ENCODE data around the gene KCNG1.
"Not testable (repeated sequence)": the region's sequence is repeated elsewhere in the genome, so short reads cannot be mapped to it uniquely, and the experiment has no call there.

KCNG1 gene

DNA sequence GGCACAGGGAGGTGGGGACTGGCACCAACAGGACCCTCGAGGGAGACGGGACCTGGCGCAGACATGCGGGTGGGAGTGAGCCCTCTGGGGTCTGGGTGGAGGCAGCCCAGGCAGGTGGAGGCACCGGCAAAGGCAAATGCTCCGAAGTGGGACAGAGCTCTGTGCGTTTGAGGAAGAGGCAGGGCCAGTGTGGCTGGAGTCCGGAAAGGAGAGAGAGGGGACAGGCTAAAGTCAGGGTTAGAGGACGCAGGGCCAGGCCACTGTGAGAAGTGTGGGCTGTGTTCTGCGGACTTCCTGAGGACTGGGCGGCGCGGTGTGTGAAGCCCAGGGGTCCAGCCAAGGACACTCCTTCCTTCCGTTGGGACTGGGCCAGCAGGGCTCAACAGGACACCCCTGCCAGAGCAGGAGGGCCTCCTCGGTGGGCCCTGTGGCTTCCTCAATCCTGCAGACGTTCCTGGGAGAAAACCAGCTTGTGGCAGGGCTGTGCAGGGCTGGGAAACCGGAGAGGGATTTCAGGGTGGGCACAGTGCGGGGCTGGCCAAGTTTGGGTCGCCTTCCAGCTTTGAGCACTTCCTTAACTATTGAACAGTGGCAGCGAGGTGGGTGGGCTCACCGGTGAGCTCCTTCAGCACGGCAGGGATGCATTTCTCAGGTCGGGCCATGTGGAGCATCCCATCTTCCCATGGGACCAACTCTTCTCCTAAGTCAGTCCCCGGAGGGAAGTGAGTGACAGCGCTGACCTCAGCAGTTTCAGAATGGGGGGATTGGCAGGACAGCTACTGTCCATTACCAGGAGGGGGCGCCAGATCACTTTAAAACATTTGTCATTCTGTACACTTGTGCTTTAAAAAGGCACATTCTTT, 41.8 kb downstream of the KCNG1 start:
- DNase-seq = peak; percentile 67

- DNase-seq = no peak
These were observed 42.7 kb downstream of the KCNG1 start for GRCh38 chr20:50980071-50980681.

DNA sequence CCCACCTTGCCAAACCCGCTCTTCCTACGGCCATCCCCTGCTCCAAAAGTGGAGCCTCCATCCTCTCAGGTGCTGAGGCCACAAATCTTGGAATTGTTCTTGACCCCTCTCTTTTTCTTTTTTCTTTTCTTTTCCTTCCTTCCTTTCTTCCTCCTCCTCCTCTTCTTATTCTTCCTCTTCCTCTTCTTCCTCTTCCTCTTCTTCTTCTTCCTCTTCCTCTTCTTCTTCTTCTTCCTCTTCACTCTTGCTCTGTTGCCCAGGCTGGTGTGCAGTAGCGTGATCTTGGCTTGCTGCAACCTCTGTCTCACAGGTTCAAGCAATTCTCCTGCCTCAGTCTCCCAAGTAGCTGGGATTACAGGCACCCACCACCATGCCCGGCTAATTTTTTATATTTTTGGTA, 44.4 kb downstream of the KCNG1 start:
- not testable (repeated sequence) for DNase-seq

DNA sequence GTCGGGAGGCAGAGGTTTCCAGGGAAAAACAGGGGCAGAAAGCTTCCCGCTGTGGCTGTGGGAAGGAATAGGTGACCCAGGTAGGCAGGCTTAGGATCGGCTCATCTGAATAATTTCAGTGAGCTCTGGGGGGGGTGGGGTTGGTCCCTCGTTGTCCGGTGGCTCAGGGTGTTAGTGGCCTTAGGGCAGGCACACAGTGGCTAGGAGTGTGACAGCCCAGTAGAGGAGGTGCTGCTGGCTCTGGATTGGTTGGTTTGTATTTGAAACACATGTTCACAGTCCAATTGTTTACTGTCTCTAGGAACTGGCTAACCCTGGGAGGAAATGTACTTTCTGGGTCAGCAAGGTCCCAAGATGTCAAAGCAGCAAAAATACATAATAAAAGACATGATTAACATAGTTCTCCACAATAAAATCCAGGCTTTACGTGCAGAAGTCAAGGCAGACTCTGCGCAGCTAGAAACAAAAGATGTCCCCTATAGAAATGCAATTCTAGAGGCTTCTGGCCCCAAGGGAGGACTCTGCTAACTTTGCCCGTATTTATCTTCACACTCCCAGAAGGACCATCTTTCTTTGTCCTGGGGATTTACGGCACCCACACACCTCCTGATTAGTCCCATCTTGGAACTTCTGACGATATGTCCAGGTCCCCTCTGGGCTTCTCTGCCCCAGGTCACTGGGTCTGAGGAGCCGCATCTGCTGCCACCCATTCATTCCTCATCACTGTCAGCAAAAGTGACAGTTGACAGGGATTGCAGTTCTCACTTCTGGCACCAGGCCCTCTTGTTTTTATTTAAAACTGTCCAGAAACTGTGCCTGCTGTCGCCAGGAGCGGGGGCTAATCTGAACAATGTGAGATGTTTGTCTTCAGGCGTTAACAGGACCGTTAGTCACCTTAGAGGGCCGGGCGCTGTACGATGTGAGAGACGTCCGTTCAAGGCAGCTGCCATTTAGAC, 45.6 kb downstream of the KCNG1 start:
- DNase-seq = no peak

DNA sequence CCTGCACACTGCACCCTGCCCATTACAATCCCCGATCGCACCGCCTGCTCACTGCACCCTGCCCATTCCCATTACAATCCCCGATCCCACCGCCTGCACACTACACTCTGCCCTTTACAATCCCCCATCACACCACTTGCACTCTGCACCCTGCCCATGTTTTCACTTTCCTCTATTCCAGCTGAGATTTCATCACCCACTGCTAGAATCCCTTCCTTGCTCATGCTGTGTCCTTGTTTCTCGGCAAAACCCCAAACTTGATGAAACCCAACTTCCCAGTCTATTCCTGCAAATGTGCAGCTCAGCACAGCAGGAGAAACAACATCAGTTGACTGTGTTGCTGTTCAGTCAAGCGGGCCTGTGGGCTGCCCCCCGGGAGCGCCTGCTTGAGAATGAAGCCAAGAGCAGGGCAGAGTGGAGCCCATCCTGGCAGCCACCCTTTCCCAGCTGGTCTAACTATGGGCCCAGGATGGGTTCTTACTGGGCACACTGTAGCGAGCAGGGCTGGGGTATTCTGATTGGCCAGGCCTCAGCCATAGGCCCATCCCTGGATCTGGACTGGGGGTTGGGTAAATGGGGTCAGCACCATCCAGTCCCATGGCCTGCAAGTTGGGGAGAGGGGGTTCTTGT, 47.1 kb downstream of the KCNG1 start:
- no peak for DNase-seq

GRCh38 chr20:50969912-50970311, 53.0 kb downstream of the KCNG1 start:
- no peak for DNase-seq

GRCh38 chr20:50969435-50969834, 53.5 kb downstream of the KCNG1 start:
- DNase-seq = no peak

- no peak for DNase-seq
These were observed 54.6 kb downstream of the KCNG1 start for GRCh38 chr20:50968289-50968688.

GRCh38 chr20:50967586-50967985, 55.3 kb downstream of the KCNG1 start:
- DNase-seq = no peak

GRCh38 chr20:50959543-50960126, 63.3 kb downstream of the KCNG1 start:
- DNase-seq = no peak

DNA sequence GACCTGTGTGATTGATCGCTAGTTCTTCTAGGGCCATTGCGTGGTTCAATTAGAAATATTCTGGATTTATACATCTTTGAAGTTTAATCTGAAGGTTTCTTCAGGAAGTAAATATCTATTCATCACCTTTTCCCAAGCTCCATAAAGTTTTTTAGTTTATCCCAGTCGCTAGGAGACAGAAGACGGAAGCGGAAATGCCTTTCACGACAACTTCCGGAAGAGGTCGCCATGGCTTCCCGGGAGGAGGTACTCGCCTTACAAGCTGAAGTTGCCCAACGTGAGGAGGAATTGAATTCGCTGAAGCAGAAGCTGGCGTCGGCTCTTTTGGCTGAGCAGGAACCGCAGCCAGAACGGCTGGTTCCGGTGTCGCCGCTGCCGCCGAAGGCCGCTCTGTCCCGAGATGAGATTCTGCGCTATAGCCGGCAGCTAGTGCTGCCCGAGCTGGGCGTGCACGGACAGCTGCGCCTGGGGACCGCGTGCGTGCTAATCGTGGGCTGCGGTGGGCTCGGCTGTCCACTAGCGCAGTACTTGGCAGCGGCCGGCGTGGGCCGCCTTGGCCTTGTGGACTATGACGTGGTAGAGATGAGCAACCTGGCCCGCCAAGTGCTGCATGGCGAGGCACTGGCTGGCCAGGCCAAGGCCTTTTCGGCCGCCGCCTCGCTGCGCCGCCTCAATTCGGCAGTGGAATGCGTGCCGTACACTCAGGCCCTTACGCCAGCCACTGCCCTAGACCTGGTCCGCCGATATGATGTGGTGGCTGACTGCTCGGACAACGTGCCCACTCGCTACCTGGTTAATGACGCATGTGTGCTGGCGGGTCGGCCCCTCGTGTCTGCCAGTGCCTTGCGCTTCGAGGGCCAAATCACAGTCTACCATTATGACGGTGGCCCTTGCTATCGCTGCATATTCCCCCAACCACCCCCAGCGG, 64.0 kb downstream of the KCNG1 start, which contains the start of gene MOCS3:
Gene MOCS3 (plus strand): TSS at position 204 of the 928 bp plus-strand sequence. CDS start 25 bp downstream, at position 229.
- peak; percentile 95 for DNase-seq

DNA sequence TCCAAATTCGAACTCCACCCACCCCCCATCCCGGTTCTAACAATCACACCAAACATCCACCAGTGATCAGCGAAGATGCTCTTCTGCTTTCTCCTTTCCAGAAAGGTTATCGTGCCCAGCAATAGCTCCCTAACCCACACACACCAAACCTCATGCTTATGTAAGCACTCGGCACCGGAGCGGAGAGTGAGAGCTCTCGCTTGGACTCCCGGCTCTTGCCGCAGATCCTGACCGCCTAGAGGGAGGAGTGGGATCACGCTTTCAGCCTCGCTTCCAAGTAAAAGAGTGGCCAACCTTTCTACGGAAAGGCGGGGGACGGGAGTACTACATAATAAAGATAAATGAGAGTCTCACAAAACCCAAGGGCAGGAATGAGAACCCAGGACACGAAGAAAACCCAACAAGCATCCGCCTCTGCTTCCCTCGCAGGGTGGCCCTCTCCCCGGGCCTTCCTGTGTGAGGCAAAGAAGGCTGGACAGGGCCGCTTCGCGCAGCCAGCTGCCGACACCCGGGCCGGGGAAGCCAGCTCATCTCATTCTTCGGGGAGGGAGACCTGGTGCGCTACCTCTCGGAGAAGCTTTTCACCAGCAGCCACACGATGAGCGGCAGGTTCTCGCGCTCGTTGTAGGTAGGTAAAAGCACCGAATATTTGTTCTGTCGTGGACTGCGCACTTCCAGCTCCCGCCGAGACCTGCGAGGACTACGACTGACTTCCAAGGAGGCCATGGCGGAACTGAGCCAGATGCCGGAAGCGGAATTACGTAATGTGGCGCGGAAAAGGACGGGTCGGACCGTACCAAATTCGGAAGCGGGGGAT, 64.9 kb downstream of the KCNG1 start, which contains the start of gene DPM1:
Gene DPM1 (minus strand): TSS at position 735 of the 817 bp plus-strand sequence. CDS start 9 bp downstream, at position 726.
- DNase-seq = peak; percentile 95

DNA sequence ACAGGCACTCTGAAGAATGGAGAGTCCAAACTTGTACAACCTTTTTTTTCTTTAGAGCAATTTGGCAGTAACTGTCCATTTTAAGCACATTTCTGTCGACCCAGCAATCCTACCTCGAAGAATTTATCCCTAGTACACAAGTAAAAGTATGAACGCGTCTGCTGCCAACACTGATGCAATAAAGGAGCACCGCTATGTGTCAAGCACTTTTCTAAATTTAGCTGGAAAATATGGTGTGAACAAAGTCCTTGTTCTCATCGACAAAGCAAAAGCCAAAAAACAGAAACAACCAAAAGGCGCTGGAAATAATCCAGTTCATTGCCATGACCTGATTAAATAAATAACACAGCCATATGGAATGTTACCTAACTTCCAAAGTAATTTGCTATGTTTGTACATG, 65.6 kb downstream of the KCNG1 start:
- no peak for DNase-seq

GRCh38 chr20:50953821-50954220, 69.1 kb downstream of the KCNG1 start:
- DNase-seq = no peak
